RWPE1 (cell line): ENCODE measurements around the gene ZSWIM8.

Experiments
- CTCF ChIA-PET: fragments of 350-600 bp; sonication (Branson Sonifier 250); formaldehyde crosslinking; extraction: SDS; loops from one replicate; lab custom pipeline; 2021; lab: Yijun Ruan, JAX
- POLR2A ChIA-PET: fragments of 400-600 bp; formaldehyde crosslinking; extraction: SDS; loops from one replicate; lab custom pipeline; 2020; ENCODE audit warnings: antibody characterized with exemption; ENCODE audit not compliant: low non-redundant PET; lab: Yijun Ruan, JAX
- DNase-seq: peaks from one replicate; pipeline ENCODE4 v3.0.0; 2012; ENCODE audit warnings: low spot score
- H3K27ac ChIP-seq: fragments of 450-650 bp; 2 replicates; pipeline ENCODE4 v1.5.1; 2017
- TF ChIP-seq, protein P1 (sequence below): fragments of 450-650 bp; conservative IDR thresholded peaks from 2 replicates; pipeline ENCODE4 v1.5.1; 2017; ENCODE audit warnings: low read depth, mild to moderate bottlenecking

Gene ZSWIM8

DNA sequence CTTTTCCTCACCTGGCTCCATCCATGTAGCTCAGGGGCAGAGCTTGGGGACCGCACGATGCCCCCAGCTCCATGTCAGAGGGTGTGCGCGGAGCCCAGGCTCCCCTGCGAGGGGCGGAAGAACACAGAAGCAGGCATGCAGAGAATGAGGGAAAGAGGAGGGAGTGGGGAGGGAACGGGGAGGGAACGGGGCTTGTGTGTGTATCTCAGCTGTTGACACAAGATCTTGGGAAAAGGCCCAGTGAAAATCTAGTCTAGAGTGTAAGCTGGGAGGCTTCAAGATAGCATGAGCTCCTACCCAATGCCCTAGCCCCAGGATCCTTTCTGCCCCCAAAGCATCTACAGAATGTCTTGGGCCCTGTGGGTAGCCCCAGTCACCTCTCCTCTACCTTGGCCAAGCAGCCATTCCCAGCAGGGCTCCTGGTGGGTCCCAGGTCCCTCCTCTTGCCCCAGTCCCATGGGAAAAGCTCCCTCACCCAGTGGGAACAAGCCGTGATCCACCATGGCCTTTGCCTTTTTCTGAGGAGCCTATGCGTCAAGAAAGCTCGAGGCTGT is 51.1 kb downstream of the ZSWIM8 start:
- DNase-seq, result no peak
- TF ChIP-seq, protein P1, sequence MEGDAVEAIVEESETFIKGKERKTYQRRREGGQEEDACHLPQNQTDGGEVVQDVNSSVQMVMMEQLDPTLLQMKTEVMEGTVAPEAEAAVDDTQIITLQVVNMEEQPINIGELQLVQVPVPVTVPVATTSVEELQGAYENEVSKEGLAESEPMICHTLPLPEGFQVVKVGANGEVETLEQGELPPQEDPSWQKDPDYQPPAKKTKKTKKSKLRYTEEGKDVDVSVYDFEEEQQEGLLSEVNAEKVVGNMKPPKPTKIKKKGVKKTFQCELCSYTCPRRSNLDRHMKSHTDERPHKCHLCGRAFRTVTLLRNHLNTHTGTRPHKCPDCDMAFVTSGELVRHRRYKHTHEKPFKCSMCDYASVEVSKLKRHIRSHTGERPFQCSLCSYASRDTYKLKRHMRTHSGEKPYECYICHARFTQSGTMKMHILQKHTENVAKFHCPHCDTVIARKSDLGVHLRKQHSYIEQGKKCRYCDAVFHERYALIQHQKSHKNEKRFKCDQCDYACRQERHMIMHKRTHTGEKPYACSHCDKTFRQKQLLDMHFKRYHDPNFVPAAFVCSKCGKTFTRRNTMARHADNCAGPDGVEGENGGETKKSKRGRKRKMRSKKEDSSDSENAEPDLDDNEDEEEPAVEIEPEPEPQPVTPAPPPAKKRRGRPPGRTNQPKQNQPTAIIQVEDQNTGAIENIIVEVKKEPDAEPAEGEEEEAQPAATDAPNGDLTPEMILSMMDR, result no peak
- POLR2A ChIA-PET, result interaction anchor here (0.6 kb wide), 1 partner anchor 64 kb away, joined by 4 read pairs; a partner anchor contains a TSS
- H3K27ac ChIP-seq, result peak overlapping the region; percentile 11
- CTCF ChIA-PET, result interaction anchor here (0.5 kb wide), 1 partner anchor 128 kb away, joined by 5 read pairs; no protein-coding TSS in a partner anchor

DNA sequence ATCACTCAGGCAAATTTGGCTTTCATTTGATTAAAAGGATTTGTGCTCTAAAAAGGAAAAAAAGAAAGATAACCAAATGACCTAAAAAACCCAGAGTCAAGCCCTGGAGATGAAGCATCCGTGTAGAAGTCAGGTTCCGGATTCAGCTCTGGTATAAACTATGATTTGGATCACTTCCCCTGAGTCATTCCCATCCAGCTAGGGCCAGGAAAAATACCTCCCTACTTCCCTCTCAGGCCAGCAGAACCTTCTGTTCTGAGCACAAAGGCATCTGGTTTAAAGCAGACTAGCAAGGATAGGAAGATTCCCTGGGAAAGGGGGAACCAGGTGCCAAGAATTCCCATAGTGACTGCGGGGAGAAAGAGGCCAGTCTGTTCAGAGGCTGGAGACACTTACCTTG is 51.7 kb downstream of the ZSWIM8 start:
- ChIA-PET CTCF (no interaction called here), POLR2A (interaction anchor here (0.5 kb wide), 1 partner anchor 741 kb away, joined by 4 read pairs; no protein-coding TSS in a partner anchor)
- no peak for DNase-seq
- TF ChIP-seq, protein P1, result no peak
- H3K27ac ChIP-seq, result peak overlapping the region; percentile 28

DNA sequence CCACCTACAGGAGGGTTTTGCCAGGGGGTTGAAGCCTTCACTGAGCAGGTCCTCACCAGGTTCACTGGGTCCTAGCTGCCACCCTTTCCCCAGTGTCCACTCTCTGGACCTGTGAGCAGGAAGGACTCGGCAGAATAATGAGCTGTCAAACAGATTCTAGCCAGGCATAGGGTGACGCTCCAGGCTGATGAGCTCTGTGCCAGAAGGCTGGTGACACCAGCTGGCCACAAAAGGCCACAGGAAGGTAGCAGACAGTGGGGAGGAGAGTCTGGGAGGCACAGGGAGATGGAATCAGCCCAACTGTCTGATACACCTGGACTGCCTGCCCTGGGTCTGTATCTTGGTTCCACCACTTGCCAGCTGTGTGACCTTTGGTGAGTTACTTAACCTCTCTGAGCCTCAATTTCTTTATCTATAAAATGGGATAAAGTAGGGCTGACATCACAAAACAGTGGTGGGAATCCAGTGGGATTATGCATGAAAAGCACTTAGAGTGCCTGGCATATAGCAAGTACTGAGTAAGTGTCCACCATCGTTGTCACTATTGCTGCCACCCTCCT is 52.7 kb downstream of the ZSWIM8 start:
- POLR2A ChIA-PET, result no interaction called here
- peak overlapping the region; percentile 28 for H3K27ac ChIP-seq
- CTCF ChIA-PET, result interaction anchor here (0.6 to 0.9 kb wide), 4 partner anchors 12 to 243 kb away, joined by 3 read pairs; no protein-coding TSS in a partner anchor
- no peak for DNase-seq
- TF ChIP-seq, protein P1, result no peak

DNA sequence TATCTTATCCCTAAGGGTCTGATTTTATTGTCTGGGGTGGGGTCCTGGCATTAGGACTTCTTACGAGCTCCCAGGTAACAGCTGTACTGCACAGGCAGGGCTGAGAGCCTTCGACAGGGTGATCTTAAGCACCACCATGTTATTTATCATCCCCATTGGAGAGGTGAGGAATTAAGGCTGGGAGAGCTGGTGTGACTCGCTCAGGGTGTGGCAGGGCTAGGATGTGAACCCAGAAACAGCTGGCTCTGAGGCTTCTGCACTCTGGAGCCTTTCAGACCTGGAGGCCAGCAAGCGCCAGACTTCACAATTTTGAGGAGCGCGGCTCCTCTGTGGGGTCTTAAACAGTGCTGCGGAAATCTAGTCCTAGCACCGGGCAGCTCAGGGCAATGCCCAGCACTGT is 53.4 kb downstream of the ZSWIM8 start:
- TF ChIP-seq, protein P1, result no peak
- ChIA-PET POLR2A (interaction anchor here (1.0 kb wide), 1 partner anchor 35 kb away, joined by 4 read pairs; no protein-coding TSS in a partner anchor), CTCF (interaction anchor here (0.5 to 1.1 kb wide), 3 partner anchors 19 to 259 kb away, joined by 3 to 5 read pairs (median 3); no protein-coding TSS in a partner anchor)
- peak overlapping the region; percentile 41 for H3K27ac ChIP-seq
- peak; percentile 65 for DNase-seq

DNA sequence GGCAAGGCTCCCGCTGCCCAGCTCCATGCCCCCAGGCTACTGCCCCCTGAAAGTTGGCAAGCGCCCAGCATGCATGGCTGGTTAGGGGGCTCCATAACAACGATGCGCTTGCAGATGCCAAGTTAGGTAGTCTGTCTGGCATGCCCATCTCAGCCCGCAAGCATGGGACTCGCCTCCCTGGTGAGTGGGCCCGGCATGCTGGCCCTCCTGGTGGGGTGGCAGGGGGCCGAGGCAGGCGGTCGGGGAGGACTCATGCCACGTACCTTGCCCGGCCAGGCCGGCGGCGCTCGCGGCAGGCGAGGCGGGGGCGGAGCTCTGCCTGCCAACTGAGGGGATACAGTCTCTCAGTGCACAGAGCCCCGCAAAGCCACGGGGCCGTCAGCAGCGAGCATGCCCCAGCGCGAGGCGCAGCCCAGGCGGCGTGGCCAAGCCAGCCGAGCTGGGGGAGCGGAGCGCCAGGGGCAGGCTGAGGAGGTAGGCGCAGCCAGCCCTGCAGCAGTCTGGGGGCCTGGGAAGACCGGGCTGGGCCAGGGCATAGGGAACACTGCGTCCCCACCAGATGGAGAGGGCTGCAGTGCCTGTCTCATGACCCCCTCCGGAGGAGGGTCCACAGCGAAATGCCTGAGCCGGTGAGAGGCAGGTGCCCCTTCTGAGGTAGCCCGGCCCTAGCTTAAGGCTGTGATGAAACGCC is 54.0 kb downstream of the ZSWIM8 start:
- TF ChIP-seq, protein P1, result no peak
- POLR2A ChIA-PET, result interaction anchor here (1.0 kb wide), 1 partner anchor 34 kb away, joined by 4 read pairs; no protein-coding TSS in a partner anchor
- DNase-seq, result no peak
- CTCF ChIA-PET, result interaction anchor here (0.5 to 1.1 kb wide), 3 partner anchors 40 to 259 kb away, joined by 3 to 5 read pairs (median 5); no protein-coding TSS in a partner anchor
- peak overlapping the region; percentile 41 for H3K27ac ChIP-seq

DNA sequence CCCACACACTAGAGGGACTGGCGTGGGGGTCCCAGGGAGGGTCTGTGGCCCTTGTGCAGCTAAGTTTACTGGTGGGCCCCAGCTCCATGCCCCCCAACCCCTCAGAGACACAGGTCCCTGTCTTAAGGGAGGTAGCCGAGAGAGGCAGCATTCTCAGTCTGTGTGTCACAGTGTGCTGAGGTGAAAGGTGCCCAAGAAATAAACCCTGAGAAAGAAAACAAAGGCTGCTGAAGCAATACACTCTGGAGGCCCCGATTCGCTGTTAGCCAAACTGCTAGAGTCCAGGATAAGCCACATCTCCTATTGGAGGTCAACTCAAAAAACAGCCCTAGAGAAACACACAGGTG is 54.6 kb downstream of the ZSWIM8 start:
- TF ChIP-seq, protein P1, result no peak
- ChIA-PET POLR2A (no interaction called here), CTCF (interaction anchor here (0.6 kb wide), 2 partner anchors 80 to 184 kb away, joined by 3 to 5 read pairs; no protein-coding TSS in a partner anchor)
- peak overlapping the region; percentile 41 for H3K27ac ChIP-seq
- DNase-seq, result no peak
